NCI-H146 treated with DMSO at 0.1 percent for 48 hours (cell line): ENCODE data around the gene GPR176.
"Not testable (repeated sequence)": the region's sequence is repeated elsewhere in the genome, so short reads cannot be mapped to it uniquely, and the experiment has no call there.

Experiments used
- DNase-seq: peaks from one replicate; lab custom pipeline; 2025; ENCODE audit not compliant: unreplicated experiment; lab: John Stamatoyannopoulos, UW

Gene GPR176

GRCh38 chr15:39936187-39936586 lies 16.1 kb upstream of the GPR176 start:
- DNase-seq: no peak

- no peak for DNase-seq
These were observed 15.2 kb upstream of the GPR176 start for GRCh38 chr15:39935241-39935640.

- no peak for DNase-seq
These were observed 14.5 kb upstream of the GPR176 start for GRCh38 chr15:39934397-39935071.

GRCh38 chr15:39931615-39932014 lies 11.5 kb upstream of the GPR176 start:
- no peak for DNase-seq

GRCh38 chr15:39926526-39926925 lies 6.5 kb upstream of the GPR176 start:
- no peak for DNase-seq

GRCh38 chr15:39925112-39925842 lies 5.2 kb upstream of the GPR176 start:
- no peak for DNase-seq

GRCh38 chr15:39924437-39924836 lies 4.4 kb upstream of the GPR176 start:
- DNase-seq: no peak

GRCh38 chr15:39922462-39923092 lies 2.5 kb upstream of the GPR176 start:
- DNase-seq: no peak

- DNase-seq: peak; percentile 26
These were observed 1.2 kb upstream of the GPR176 start for GRCh38 chr15:39921274-39921638.

- peak; percentile 26 for DNase-seq
These were observed 626 bp upstream of the GPR176 start for GRCh38 chr15:39920510-39921273.

- DNase-seq: no peak
These were observed 687 bp downstream of the GPR176 start for GRCh38 chr15:39919411-39919747.

GRCh38 chr15:39918688-39919385 lies 1.2 kb downstream of the GPR176 start:
- no peak for DNase-seq

GRCh38 chr15:39914977-39915376 lies 5.1 kb downstream of the GPR176 start:
- no peak for DNase-seq

- DNase-seq: no peak
These were observed 11.1 kb downstream of the GPR176 start for GRCh38 chr15:39909007-39909406.

- no peak for DNase-seq
These were observed 11.9 kb downstream of the GPR176 start for GRCh38 chr15:39908186-39908585.

- no peak for DNase-seq
These were observed 12.8 kb downstream of the GPR176 start for GRCh38 chr15:39907216-39907615.

GRCh38 chr15:39904115-39904514 lies 16.0 kb downstream of the GPR176 start:
- DNase-seq: no peak

- no peak for DNase-seq
These were observed 21.7 kb downstream of the GPR176 start for GRCh38 chr15:39898317-39898716.

- no peak for DNase-seq
These were observed 23.2 kb downstream of the GPR176 start for GRCh38 chr15:39896846-39897245.

GRCh38 chr15:39896101-39896500 lies 24.0 kb downstream of the GPR176 start:
- no peak for DNase-seq

- not testable (repeated sequence) for DNase-seq
These were observed 27.0 kb downstream of the GPR176 start for GRCh38 chr15:39893051-39893450.
